Measurements from ENCODE around the gene SMYD5.

DNA sequence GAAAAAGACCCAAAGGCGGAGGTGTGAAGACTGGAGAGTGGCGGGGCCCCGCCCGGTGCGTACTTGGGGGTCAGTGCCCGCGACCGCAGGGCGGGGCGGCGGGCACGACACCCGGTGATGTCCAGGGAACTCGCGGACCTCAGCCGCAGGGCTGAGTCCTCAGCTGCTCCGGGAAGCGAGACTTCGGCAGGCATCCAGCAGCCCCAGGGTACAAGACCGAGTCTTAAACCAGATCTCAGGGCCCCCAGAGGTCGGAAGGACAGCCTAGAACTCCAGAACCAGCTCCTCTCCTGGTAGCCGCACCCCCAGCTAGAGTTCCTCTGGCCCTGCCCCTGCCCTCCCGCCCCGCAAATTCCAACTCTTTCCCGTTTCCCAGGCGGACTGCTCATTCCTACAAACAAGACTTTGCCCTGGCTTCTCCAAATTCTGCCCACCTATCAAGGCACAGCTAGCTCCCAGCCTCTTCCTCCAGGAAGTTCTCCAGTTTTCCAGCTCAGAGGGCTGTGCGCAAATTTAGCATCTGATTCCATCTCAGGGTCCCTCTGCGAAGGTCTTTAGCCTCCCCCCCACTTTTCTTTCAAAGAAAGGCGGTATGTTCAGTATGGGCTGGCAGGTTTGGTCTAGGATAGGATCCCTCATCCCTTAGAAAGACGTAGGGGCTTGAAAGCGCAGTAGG, 37.7 kb upstream of the SMYD5 start:
- TF ChIP-seq, protein P1, sequence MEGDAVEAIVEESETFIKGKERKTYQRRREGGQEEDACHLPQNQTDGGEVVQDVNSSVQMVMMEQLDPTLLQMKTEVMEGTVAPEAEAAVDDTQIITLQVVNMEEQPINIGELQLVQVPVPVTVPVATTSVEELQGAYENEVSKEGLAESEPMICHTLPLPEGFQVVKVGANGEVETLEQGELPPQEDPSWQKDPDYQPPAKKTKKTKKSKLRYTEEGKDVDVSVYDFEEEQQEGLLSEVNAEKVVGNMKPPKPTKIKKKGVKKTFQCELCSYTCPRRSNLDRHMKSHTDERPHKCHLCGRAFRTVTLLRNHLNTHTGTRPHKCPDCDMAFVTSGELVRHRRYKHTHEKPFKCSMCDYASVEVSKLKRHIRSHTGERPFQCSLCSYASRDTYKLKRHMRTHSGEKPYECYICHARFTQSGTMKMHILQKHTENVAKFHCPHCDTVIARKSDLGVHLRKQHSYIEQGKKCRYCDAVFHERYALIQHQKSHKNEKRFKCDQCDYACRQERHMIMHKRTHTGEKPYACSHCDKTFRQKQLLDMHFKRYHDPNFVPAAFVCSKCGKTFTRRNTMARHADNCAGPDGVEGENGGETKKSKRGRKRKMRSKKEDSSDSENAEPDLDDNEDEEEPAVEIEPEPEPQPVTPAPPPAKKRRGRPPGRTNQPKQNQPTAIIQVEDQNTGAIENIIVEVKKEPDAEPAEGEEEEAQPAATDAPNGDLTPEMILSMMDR (IDR thresholded peaks at IDR 0.05): no peak
- TF ChIP-seq POLR2AphosphoS5 (IDR thresholded peaks at IDR 0.05): no peak
- no peak for TF ChIP-seq EP300 (IDR thresholded peaks at IDR 0.05)
- TF ChIP-seq POLR2A (IDR thresholded peaks at IDR 0.05): no peak
